ENCODE data around the gene EHF. TPM values are rescaled to one million over a fixed set of nuclear protein-coding genes. Genes with fewer than 3 reads are reported as not detected.

Gene EHF
- total and polyA plus RNA-seq, 2 of the 13 experiments (the other 11 are each of a cell fraction or from before 2014, with no cell fraction given) = 0.04 to 0.46 TPM

DNA sequence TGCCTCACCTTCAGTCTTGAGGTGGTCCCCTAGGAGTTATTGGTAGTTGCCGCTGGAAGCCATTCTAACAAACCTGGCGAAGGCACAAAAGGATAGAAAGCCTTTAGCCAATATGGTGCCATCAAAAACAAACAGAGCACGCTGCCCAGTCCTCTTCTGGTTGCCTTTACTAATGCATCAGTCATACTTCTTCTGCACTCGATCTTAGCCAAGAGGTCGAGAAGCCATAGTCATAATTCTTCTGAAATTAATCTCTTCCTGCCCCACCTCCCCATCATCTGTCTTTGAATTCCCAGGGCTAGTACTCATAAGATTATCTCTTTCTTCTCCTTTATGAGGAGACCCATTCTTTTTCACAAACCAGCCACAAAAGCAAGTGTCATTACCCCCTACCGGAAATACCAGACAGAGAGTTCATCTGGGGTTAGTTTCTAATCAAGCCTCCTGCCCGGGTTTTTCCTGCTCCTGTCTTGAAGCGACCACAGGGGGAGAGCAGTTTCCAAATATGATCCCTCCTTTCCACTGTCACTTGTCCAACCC lies 21.4 kb upstream of the EHF start (continued):
- TF ChIP-seq, protein P1, sequence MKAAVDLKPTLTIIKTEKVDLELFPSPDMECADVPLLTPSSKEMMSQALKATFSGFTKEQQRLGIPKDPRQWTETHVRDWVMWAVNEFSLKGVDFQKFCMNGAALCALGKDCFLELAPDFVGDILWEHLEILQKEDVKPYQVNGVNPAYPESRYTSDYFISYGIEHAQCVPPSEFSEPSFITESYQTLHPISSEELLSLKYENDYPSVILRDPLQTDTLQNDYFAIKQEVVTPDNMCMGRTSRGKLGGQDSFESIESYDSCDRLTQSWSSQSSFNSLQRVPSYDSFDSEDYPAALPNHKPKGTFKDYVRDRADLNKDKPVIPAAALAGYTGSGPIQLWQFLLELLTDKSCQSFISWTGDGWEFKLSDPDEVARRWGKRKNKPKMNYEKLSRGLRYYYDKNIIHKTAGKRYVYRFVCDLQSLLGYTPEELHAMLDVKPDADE (CRISPR knock-in tag; IDR thresholded peaks at IDR 0.05) = no peak

DNA sequence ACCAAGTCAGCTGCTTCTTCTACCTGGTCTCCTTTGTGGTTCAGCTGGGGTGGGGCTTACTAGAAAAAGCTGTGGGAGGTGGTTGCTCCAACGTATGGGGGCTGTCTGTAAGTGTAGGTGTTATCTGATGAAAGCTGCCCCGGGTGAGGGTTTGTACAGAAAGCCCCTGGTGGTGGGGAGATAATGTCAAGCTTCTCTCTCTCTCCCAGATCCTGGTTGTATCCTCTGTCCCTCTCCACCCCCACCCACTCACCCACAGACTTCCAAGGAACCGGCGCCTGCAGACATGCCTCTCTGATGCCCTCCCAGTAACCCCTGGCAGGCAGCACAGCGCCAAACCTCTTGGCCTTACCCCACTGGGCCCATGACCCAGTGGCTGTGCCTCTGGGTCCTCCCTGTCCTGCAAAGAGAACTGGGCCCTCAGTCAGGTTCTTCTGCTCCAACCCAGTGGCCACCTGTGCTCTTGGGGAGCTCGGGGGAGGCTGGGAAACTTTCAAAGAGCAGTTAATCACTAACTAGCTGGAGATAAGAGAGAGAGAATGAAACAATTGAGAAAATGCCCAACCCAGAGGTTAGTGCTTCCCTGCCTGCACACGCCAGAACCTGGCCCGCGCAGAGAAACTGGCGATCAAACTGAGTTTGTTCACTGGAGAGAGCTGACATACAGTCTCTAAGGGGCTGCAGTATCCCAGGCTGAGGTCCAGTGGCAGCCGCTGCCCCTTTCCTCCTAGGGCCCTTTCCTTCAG lies 20.4 kb upstream of the EHF start:
- peaks cover 85% of the 10 kb centered on the region for H3K4me1 ChIP-seq (ENCODE audit: insufficient read depth, low read length)
- peak overlapping the region; percentile 49 to 67 (median 66) for H3K4me3 ChIP-seq (replicated peaks in 1 of 3; ENCODE audit: insufficient read depth in 1 of 3, low read depth in 2 of 3, low read length in 3 of 3)
- H3K9ac ChIP-seq (ENCODE audit: insufficient read depth, low read depth, low read length) = peak overlapping the region; percentile 85
- no peaks in the 10 kb centered on the region for H3K36me3 ChIP-seq (replicated peaks in 1 of 2; ENCODE audit: control insufficient read depth in 1 of 2, insufficient read depth in 2 of 2, low read length in 2 of 2)
- no TSS peak for BruUV-seq (replicated peaks)
- ATAC-seq = peak; percentile 92
- ChIA-PET CTCF (ENCODE audit: low intra/inter-chr PET ratio, low total read pairs) (no interaction called here), POLR2A (interaction anchor here (0.7 to 2.6 kb wide), 34 partner anchors 9 to 760 kb away, joined by 3 to 126 read pairs (median 5); partner anchors contain the start of genes APIP, EHF, ELF5 and PDHX)
- H4K20me1 ChIP-seq (ENCODE audit: insufficient read depth, low read length) = no peaks in the 10 kb centered on the region
- intact Hi-C loops (cut with micrococcal nuclease; ENCODE audit: unreplicated experiment) = loop anchor here (1.0 to 5.0 kb wide), 3 partner anchors 40 to 227 kb away; no protein-coding TSS in a partner anchor
- peak; percentile 96 for DNase-seq (ENCODE audit: low spot score)
- 1% methylated on average over 8 of the region's 11 CpGs for WGBS (ENCODE audit: low lambda C conversion rate)
- FAIRE-seq = peak; percentile 84
- no peaks in the 10 kb centered on the region for H3K9me3 ChIP-seq (ENCODE audit: low read length)
- H3K79me2 ChIP-seq (ENCODE audit: insufficient read depth, low read length) = no peaks in the 10 kb centered on the region
- in situ Hi-C loops (cut with HindIII; ENCODE audit: extremely low pct_ligation_motif_present, low pct_unique_long_range_greater_than_20kb) = loop anchor here (10.0 kb wide), 1 partner anchor 54 kb away; no protein-coding TSS in a partner anchor
- peak overlapping the region; percentile 98 for H3K4me2 ChIP-seq (ENCODE audit: low read depth, low read length)
- peak overlapping the region; percentile 31 for H2AFZ ChIP-seq (ENCODE audit: low read length)
- no peaks in the 10 kb centered on the region for H3K27me3 ChIP-seq (ENCODE audit: control insufficient read depth in 1 of 2, insufficient read depth in 2 of 2, low read length in 2 of 2)
- peak overlapping the region; percentile 95 for H3K27ac ChIP-seq (ENCODE audit: extremely low read length, insufficient read depth, low read length)
- TF ChIP-seq, protein P2, sequence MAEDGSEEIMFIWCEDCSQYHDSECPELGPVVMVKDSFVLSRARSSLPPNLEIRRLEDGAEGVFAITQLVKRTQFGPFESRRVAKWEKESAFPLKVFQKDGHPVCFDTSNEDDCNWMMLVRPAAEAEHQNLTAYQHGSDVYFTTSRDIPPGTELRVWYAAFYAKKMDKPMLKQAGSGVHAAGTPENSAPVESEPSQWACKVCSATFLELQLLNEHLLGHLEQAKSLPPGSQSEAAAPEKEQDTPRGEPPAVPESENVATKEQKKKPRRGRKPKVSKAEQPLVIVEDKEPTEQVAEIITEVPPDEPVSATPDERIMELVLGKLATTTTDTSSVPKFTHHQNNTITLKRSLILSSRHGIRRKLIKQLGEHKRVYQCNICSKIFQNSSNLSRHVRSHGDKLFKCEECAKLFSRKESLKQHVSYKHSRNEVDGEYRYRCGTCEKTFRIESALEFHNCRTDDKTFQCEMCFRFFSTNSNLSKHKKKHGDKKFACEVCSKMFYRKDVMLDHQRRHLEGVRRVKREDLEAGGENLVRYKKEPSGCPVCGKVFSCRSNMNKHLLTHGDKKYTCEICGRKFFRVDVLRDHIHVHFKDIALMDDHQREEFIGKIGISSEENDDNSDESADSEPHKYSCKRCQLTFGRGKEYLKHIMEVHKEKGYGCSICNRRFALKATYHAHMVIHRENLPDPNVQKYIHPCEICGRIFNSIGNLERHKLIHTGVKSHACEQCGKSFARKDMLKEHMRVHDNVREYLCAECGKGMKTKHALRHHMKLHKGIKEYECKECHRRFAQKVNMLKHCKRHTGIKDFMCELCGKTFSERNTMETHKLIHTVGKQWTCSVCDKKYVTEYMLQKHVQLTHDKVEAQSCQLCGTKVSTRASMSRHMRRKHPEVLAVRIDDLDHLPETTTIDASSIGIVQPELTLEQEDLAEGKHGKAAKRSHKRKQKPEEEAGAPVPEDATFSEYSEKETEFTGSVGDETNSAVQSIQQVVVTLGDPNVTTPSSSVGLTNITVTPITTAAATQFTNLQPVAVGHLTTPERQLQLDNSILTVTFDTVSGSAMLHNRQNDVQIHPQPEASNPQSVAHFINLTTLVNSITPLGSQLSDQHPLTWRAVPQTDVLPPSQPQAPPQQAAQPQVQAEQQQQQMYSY (CRISPR knock-in tag; IDR thresholded peaks at IDR 0.05) = 0 out of 2 replicates have a peak, but pooled peaks have one; percentile 16
- TF ChIP-seq ZNF761 (CRISPR knock-in tag; conservative IDR thresholded peaks at IDR 0.05) = peak; percentile 80; the same call in 1 of the 2 replicates
- TF ChIP-seq, protein P3, sequence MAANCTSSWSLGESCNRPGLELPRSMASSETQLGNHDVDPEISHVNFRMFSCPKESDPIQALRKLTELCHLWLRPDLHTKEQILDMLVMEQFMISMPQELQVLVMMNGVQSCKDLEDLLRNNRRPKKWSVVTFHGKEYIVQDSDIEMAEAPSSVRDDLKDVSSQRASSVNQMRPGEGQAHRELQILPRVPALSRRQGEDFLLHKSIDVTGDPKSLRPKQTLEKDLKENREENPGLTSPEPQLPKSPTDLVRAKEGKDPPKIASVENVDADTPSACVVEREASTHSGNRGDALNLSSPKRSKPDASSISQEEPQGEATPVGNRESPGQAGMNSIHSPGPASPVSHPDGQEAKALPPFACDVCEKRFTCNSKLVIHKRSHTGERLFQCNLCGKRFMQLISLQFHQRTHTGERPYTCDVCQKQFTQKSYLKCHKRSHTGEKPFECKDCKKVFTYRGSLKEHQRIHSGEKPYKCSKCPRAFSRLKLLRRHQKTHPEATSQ (CRISPR knock-in tag; IDR thresholded peaks at IDR 0.05; ENCODE audit: borderline replicate concordance) = peak; percentile 87; the same call in 1 of the 2 replicates
- no peak for TF ChIP-seq ZNF660 (CRISPR knock-in tag; IDR thresholded peaks at IDR 0.05; ENCODE audit: borderline replicate concordance, low read depth)
- peak; percentile 65 for TF ChIP-seq ZMYM4 (CRISPR knock-in tag; IDR thresholded peaks at IDR 0.05)
- peak; percentile 42; the same call in 1 of the 2 replicates for TF ChIP-seq NCOA1 (CRISPR knock-in tag; IDR thresholded peaks at IDR 0.05)
- TF ChIP-seq, protein P4, sequence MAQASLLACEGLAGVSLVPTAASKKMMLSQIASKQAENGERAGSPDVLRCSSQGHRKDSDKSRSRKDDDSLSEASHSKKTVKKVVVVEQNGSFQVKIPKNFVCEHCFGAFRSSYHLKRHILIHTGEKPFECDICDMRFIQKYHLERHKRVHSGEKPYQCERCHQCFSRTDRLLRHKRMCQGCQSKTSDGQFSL (CRISPR knock-in tag; IDR thresholded peaks at IDR 0.05) = peak; percentile 28; the same call in 1 of the 2 replicates
- peak; percentile 27; the same call in 1 of the 2 replicates for TF ChIP-seq NR2F2 (IDR thresholded peaks at IDR 0.05; ENCODE audit: borderline replicate concordance, low read depth)
- TF ChIP-seq POLR2G (IDR thresholded peaks at IDR 0.05; ENCODE audit: low read depth, low read length) = peak; percentile 97
- TF ChIP-seq TOPORS (CRISPR knock-in tag; IDR thresholded peaks at IDR 0.05) = peak; percentile 30; the same call in 1 of the 2 replicates
- TF ChIP-seq ZFP1 (CRISPR knock-in tag; IDR thresholded peaks at IDR 0.05) = peak; percentile 20; the same call in 1 of the 2 replicates
- TF ChIP-seq ZNF331 (CRISPR knock-in tag; IDR thresholded peaks at IDR 0.05) = peak; percentile 86; the same call in 1 of the 2 replicates
- TF ChIP-seq HNRNPL (IDR thresholded peaks at IDR 0.05; ENCODE audit: low read depth, low read length) = peak; percentile 91
- TF ChIP-seq ISL2 (CRISPR knock-in tag; IDR thresholded peaks at IDR 0.05) = peak; percentile 79

Data from HepG2 (cell line).